Activated naive CD4-positive, alpha-beta T cell treated with anti-CD3 and anti-CD28 coated beads, Interleukin-2, amount 50 U/mL, for 72 hours (primary cell): ENCODE measurements around the gene DPP6. TPM values are rescaled to one million over a fixed set of nuclear protein-coding genes. Genes with fewer than 3 reads are reported as not detected.

Experiments
- ATAC-seq, 2 donors: fragments of 150-1000 bp; cut with Tn5 transposase; 2 replicates each; pipeline ENCODE4 v1.10.0; 2021; ENCODE audit warnings: mild to moderate bottlenecking in 2 of 2, moderate library complexity in 2 of 2
- DNase-seq, 2 donors: peaks; one replicate each; pipeline ENCODE4 v3.0.0; 2021 to 2022; ENCODE audit warnings: low spot score in 2 of 2
- H3K27ac Mint-ChIP-seq, 2 donors: one replicate each; pipeline ENCODE4 v1.8.0; 2022; ENCODE audit warnings: mild to moderate bottlenecking in 2 of 2, mixed read lengths in 2 of 2
- H3K36me3 Mint-ChIP-seq, 2 donors: one replicate each; pipeline ENCODE4 v1.8.0; 2022; ENCODE audit warnings: mixed read lengths in 2 of 2
- H3K9me3 Mint-ChIP-seq, 2 donors: one replicate each; pipeline ENCODE4 v1.8.0; 2022; ENCODE audit warnings: mixed read lengths in 2 of 2
- total RNA-seq, 2 donors: library from RNA; stranded (reverse); gene quantifications; one replicate each; pipeline ENCODE4 v1.2.3, GENCODE V29; 2022

The DPP6 gene
- total RNA-seq, 2 donors from 2014 or later = not detected

GRCh38 chr7:154750353-154750801 is 698.2 kb downstream of the DPP6 start:
- ATAC-seq = no peak
- no peak overlapping the region for H3K27ac Mint-ChIP-seq
- H3K9me3 Mint-ChIP-seq = peaks cover 0 to 3% of the 10 kb centered on the region in 2 donors
- DNase-seq = no peak
- no peaks in the 10 kb centered on the region for H3K36me3 Mint-ChIP-seq

GRCh38 chr7:154753226-154753625 is 701.0 kb downstream of the DPP6 start:
- ATAC-seq (no peak), DNase-seq (no peak)
- Mint-ChIP-seq H3K9me3 (peaks cover 0 to 3% of the 10 kb centered on the region in 2 donors), H3K27ac (no peak overlapping the region), H3K36me3 (no peaks in the 10 kb centered on the region)

GRCh38 chr7:154757756-154758155 is 705.6 kb downstream of the DPP6 start:
- ATAC-seq (no peak), DNase-seq (no peak)
- Mint-ChIP-seq H3K36me3 (no peaks in the 10 kb centered on the region), H3K9me3 (no peaks in the 10 kb centered on the region), H3K27ac (no peak overlapping the region)

GRCh38 chr7:154759989-154760388 is 707.8 kb downstream of the DPP6 start:
- H3K9me3 Mint-ChIP-seq = no peaks in the 10 kb centered on the region
- DNase-seq (no peak), ATAC-seq (no peak)
- no peak overlapping the region for H3K27ac Mint-ChIP-seq
- no peaks in the 10 kb centered on the region for H3K36me3 Mint-ChIP-seq

- DNase-seq (no peak), ATAC-seq (no peak)
- Mint-ChIP-seq H3K9me3 (no peaks in the 10 kb centered on the region), H3K27ac (no peak overlapping the region), H3K36me3 (no peaks in the 10 kb centered on the region)
Measured at GRCh38 chr7:154765118-154765517, 712.9 kb downstream of the DPP6 start.

- H3K9me3 Mint-ChIP-seq = no peaks in the 10 kb centered on the region
- H3K27ac Mint-ChIP-seq = no peak overlapping the region
- ATAC-seq (no peak), DNase-seq (no peak)
- no peaks in the 10 kb centered on the region for H3K36me3 Mint-ChIP-seq
Measured at GRCh38 chr7:154767142-154767541, 714.9 kb downstream of the DPP6 start.

- DNase-seq (no peak), ATAC-seq (no peak)
- Mint-ChIP-seq H3K27ac (no peak overlapping the region), H3K9me3 (no peaks in the 10 kb centered on the region), H3K36me3 (no peaks in the 10 kb centered on the region)
Measured at GRCh38 chr7:154767821-154768415, 715.7 kb downstream of the DPP6 start.

GRCh38 chr7:154769001-154769400 is 716.8 kb downstream of the DPP6 start:
- no peaks in the 10 kb centered on the region for H3K36me3 Mint-ChIP-seq
- no peak overlapping the region for H3K27ac Mint-ChIP-seq
- no peak for DNase-seq
- H3K9me3 Mint-ChIP-seq = no peaks in the 10 kb centered on the region
- no peak for ATAC-seq

- no peak for ATAC-seq
- DNase-seq = no peak
- no peak overlapping the region for H3K27ac Mint-ChIP-seq
- no peaks in the 10 kb centered on the region for H3K36me3 Mint-ChIP-seq
- no peaks in the 10 kb centered on the region for H3K9me3 Mint-ChIP-seq
Measured at GRCh38 chr7:154769527-154769926, 717.3 kb downstream of the DPP6 start.

- DNase-seq (no peak), ATAC-seq (no peak)
- Mint-ChIP-seq H3K9me3 (no peaks in the 10 kb centered on the region), H3K27ac (no peak overlapping the region), H3K36me3 (no peaks in the 10 kb centered on the region)
Measured at GRCh38 chr7:154770361-154770760, 718.2 kb downstream of the DPP6 start.

GRCh38 chr7:154770962-154771361 is 718.8 kb downstream of the DPP6 start:
- no peak for DNase-seq

GRCh38 chr7:154774303-154774969 is 722.2 kb downstream of the DPP6 start:
- ATAC-seq (no peak), DNase-seq (no peak)
- H3K27ac Mint-ChIP-seq = no peak overlapping the region
- peaks cover 4 to 16% of the 10 kb centered on the region in 2 donors for H3K9me3 Mint-ChIP-seq
- H3K36me3 Mint-ChIP-seq = peaks cover 0 to 3% of the 10 kb centered on the region in 2 donors

More at GRCh38 chr7:154770962-154771361, 718.8 kb downstream of the DPP6 start:
- ATAC-seq = no peak
- Mint-ChIP-seq H3K27ac (no peak overlapping the region), H3K36me3 (no peaks in the 10 kb centered on the region), H3K9me3 (no peaks in the 10 kb centered on the region)

GRCh38 chr7:154775681-154776080 is 723.5 kb downstream of the DPP6 start:
- no peak for DNase-seq
- ATAC-seq = no peak
- Mint-ChIP-seq H3K27ac (peak overlapping the region in 1 of 2 donors; percentile 88), H3K36me3 (peaks cover 0 to 6% of the 10 kb centered on the region in 2 donors), H3K9me3 (peaks cover 11 to 19% of the 10 kb centered on the region in 2 donors)

- Mint-ChIP-seq H3K27ac (peak overlapping the region in 1 of 2 donors; percentile 26), H3K9me3 (peaks cover 15 to 19% of the 10 kb centered on the region in 2 donors), H3K36me3 (peaks cover 0 to 6% of the 10 kb centered on the region in 2 donors)
- DNase-seq (no peak), ATAC-seq (no peak)
Measured at GRCh38 chr7:154776350-154776749, 724.2 kb downstream of the DPP6 start.

- Mint-ChIP-seq H3K27ac (no peak overlapping the region), H3K9me3 (peaks cover 15 to 19% of the 10 kb centered on the region in 2 donors), H3K36me3 (peaks cover 0 to 6% of the 10 kb centered on the region in 2 donors)
- DNase-seq (no peak), ATAC-seq (no peak)
Measured at GRCh38 chr7:154777023-154777422, 724.8 kb downstream of the DPP6 start.

- H3K9me3 Mint-ChIP-seq = peaks cover 15 to 19% of the 10 kb centered on the region in 2 donors
- no peak overlapping the region for H3K27ac Mint-ChIP-seq
- peaks cover 0 to 6% of the 10 kb centered on the region in 2 donors for H3K36me3 Mint-ChIP-seq
- ATAC-seq (no peak), DNase-seq (no peak)
Measured at GRCh38 chr7:154777489-154777888, 725.3 kb downstream of the DPP6 start.

GRCh38 chr7:154777908-154778307 is 725.7 kb downstream of the DPP6 start:
- H3K36me3 Mint-ChIP-seq = peaks cover 0 to 6% of the 10 kb centered on the region in 2 donors
- peaks cover 15 to 19% of the 10 kb centered on the region in 2 donors for H3K9me3 Mint-ChIP-seq
- no peak for ATAC-seq

More at GRCh38 chr7:154777908-154778307, 725.7 kb downstream of the DPP6 start:
- no peak for DNase-seq
- H3K27ac Mint-ChIP-seq = no peak overlapping the region
